GM18520 (cell line): ENCODE measurements around the gene CCR9.

Experiments
- ATAC-seq: cut with Tn5 transposase; IDR thresholded peaks from one replicate; pipeline ENCODE4 v1.9.1; 2021; ENCODE audit not compliant: unreplicated experiment

CCR9 gene

DNA sequence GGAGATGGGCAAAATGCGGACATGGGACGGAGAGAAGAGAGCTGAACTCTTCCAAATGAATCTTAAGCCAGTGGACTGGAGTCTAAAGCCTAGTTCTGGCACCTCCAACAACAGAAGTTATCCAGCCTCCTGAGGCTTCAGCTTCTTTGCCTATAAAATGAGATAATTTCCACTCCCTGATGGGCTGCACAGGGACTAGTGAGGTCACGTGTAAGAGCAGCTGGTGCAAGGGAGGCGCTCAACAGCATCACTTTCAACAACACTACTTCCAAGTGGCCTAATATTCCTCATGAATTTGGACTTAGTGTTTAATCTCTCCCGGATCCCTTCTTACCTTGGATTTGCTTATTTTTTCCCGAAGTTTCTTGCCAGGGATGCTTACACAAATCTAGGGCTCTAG is 65.6 kb downstream of the CCR9 start:
- ATAC-seq, result no peak

GRCh38 chr3:45952456-45952855 is 66.1 kb downstream of the CCR9 start:
- no peak for ATAC-seq
